ENCODE results near the gene PAX7. TPM values are rescaled to one million over a fixed set of nuclear protein-coding genes. Genes with fewer than 3 reads are reported as not detected.

PAX7 gene
- total RNA-seq, 1 donor from 2014 or later, result 1.4 TPM

DNA sequence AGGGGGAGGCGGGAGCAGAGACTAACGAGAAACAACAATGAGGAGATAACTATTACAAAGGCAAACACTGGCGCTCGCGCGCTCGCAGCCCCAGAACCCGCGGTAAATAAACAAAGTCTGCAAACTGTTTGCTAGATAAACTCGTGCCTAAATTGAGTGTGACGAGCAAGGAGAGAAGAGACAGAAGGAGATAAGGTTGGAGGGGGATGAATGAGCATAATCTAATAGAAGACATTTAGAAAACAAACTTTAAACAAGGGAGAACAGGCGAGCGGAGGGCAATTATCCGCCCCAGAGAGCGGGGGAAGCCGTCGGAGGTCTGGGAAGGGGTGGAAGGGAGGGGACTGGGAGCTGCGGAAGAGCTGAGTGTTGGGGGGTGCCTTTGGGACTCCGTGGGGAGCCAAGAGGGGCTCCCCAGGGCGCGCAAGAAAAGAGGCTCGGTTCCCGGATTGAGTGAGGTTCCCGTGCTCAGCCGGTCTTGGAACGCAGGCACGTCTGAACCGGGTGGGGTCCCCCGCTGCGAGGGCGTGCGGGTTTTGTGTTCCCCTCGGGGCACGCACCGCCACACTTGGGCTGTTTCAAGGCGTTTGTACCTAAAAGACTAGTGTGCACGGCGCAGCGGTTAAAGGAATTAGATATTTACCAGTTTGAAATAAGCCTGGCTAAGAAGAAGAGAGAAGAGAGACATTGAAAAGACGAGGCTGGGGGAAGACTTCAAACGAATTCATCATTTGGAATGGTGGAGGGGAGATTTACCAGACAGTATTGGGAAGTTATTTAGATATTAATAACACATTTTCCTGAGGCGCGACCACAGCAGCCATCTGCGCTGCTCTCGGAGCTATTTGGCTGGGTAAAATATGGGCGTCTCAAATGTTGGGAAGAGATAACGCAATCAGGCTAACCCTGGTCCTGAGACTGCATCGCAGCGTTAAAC, 10.6 kb downstream of the PAX7 start:
- DNase-seq, result no peak

DNA sequence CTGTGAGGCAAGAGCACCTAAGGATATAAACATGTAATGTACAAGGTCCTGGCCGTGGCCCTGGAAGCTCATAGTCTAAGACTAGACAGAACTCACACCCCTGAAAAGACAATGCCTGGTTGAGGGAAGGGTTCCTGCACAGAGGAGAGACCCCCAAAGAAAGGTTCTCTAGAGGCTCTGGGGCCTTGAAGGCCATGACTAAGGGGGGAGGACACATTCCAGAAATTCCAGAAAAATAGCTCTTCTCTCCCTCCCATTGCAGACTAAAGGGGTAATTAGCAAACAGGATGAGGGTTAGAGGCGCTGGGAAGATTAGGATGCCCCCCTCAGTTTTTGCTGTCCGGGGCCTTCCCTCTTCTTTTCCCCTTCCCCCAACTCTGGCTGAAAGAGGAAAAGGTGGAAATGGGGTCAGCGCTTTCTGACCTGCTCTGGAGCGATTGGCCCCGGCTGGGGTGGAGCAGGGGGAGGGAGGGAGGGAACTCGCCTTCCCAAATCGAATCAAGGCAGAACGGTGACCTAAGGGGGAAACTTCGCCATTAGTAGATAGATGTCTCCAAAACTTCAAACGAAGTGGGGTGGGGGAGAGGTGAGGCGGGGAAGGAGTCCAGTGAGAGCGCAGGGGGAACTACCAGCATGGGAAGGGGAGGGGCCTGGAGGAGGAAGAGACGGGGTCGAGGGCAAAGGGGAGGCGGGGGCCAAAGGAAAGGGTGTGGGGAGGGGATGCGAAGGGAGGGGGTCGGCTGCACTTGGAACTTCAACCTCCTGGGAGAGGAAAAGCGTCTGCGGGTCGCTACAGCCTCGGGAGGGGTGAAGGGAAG, 11.8 kb downstream of the PAX7 start:
- no peak for DNase-seq

- no peak for DNase-seq
These were observed 12.7 kb downstream of the PAX7 start for GRCh38 chr1:18643154-18644012.

- DNase-seq, result no peak
These were observed 13.4 kb downstream of the PAX7 start for GRCh38 chr1:18644013-18644399.

- no peak for DNase-seq
These were observed 13.8 kb downstream of the PAX7 start for GRCh38 chr1:18644446-18644845.

GRCh38 chr1:18644973-18645746, 14.5 kb downstream of the PAX7 start:
- DNase-seq, result no peak

DNA sequence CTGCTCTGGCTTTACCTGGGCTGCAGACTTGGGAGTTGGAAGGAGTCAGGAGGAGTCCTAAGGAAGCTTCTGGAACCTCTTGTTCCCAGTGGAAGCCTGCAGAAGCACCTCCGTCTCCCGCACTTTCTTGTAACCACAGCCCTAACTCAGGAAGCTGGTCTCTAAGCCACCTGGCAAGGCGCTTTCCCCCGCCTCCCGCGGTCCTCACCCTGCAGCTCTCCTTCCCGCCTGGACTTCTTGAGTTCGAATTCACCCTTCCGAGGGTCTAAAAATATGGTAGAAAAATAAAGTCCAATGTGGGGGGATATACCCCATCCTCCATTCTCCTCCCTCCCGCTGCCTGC, 15.1 kb downstream of the PAX7 start:
- no peak for DNase-seq

GRCh38 chr1:18646091-18646785, 15.6 kb downstream of the PAX7 start:
- no peak for DNase-seq

GRCh38 chr1:18646786-18647410, 16.3 kb downstream of the PAX7 start:
- DNase-seq, result no peak

GRCh38 chr1:18647681-18648214, 17.1 kb downstream of the PAX7 start:
- no peak for DNase-seq

- DNase-seq, result no peak
These were observed 19.2 kb downstream of the PAX7 start for GRCh38 chr1:18649693-18650370.

DNA sequence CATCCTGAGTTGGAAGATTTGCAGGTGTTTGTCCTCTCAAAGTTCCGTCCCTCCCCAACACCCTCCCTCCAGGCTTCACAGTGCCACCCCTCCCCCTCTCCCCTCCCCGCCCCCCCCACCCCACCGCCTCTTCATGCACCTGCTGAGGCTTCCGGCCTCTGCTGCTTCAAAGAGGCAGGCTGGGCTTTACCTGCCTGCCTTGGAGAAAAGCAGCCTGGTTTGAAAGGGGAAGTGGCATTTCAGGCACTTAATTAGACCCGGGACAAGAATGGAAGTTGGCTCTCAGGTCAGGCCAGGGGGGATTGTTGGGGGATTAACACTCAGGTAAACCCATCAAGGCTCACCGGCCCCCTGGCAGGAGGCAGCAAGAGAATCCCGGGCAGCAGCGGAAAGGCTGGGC, 21.1 kb downstream of the PAX7 start:
- no peak for DNase-seq

GRCh38 chr1:18652791-18653190, 22.1 kb downstream of the PAX7 start:
- no peak for DNase-seq

- no peak for DNase-seq
These were observed 22.7 kb downstream of the PAX7 start for GRCh38 chr1:18653367-18653766.

- no peak for DNase-seq
These were observed 23.3 kb downstream of the PAX7 start for GRCh38 chr1:18653916-18654315.

DNA sequence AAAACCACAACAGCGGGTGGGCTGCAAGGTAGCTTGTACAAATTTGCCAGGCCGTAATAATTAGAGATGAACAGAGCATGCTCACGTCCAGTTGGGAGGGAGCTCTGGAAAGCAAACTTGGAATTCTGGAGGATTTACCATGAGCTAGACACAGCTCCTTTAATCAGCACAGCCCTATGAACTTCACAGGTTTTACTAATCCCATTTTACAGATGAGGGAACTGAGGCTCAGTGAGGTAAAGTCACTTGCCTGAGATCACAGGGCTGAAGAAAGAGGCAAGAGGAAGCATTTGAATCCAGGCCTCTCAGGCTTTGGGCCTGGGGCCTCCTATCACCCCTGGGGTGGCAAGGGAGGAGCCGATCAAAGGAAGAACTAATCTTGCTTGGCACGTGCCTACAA, 24.0 kb downstream of the PAX7 start:
- no peak for DNase-seq

DNA sequence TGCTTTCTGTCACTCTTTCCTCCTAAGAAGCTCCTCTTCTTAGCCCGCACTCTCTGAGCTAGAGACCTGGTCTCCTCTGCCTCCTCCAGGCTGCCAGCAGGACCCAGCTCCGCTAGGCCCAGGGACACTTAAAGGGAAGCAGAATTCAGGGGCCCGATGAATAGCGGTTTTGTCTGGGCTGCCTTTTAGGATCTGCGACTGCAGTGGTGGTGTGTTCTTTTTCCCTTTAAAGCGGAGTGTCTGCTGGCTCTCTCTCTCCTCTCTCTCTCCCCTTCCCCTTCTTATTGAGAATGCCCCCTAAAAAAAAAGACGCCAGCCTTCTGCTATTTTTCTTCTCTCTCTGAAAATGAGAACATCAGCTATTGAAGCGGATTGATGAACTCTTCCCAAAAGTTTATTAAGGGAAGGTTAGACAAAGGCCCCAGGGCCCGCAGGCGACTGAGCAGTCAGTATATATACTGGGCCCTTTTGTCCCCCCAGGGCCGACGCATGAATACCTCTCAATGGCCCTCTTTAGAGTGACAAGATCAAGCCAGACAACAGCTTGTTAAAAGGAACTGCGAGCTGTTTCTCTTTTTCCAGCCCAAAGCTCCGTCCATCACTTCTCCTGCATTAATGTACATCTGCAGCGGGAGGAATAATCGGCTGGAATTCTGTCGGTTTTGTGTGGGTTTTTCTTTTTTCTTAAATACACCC, 27.0 kb downstream of the PAX7 start:
- DNase-seq, result no peak

- DNase-seq, result no peak
These were observed 28.2 kb downstream of the PAX7 start for GRCh38 chr1:18658831-18659230.

All from skin of body (tissue), 2 donors.